Activated B cell treated with CpG ODN at 0.5 μM for 24 hours (primary cell): ENCODE measurements around the gene TBC1D16. TPM values are rescaled to one million over a fixed set of nuclear protein-coding genes. Genes with fewer than 3 reads are reported as not detected.

Experiments used
- ATAC-seq: fragments of 200-7000 bp; cut with Tn5 transposase; one replicate; pipeline ENCODE4 v1.10.0; 2021; ENCODE audit warnings: low read depth, mild to moderate bottlenecking, moderate library complexity
- CTCF ChIA-PET: fragments of 350-600 bp; sonication (Branson Sonifier 250); formaldehyde crosslinking; loops from one replicate; lab custom pipeline; 2021; ENCODE audit warnings: antibody characterized with exemption; lab: Charles Lee
- POLR2A ChIA-PET: fragments of 350-600 bp; sonication (Branson Sonifier 250); formaldehyde crosslinking; loops from one replicate; lab custom pipeline; 2021; ENCODE audit warnings: antibody characterized with exemption; lab: Charles Lee
- DNase-seq: peaks from one replicate; pipeline ENCODE4 v3.0.0; 2022
- H3K27ac Mint-ChIP-seq: one replicate; pipeline ENCODE4 v1.8.0; 2020; ENCODE audit warnings: mixed read lengths
- H3K27me3 Mint-ChIP-seq: one replicate; pipeline ENCODE4 v1.8.0; 2021; ENCODE audit warnings: mixed read lengths
- H3K36me3 Mint-ChIP-seq: one replicate; pipeline ENCODE4 v1.8.0; 2021; ENCODE audit warnings: low read depth, mixed read lengths
- H3K4me1 Mint-ChIP-seq: one replicate; pipeline ENCODE4 v1.8.0; 2021; ENCODE audit warnings: mixed read lengths
- H3K4me3 Mint-ChIP-seq: one replicate; pipeline ENCODE4 v1.8.0; 2020; ENCODE audit warnings: mild to moderate bottlenecking, mixed read lengths
- H3K9me3 Mint-ChIP-seq: one replicate; pipeline ENCODE4 v1.8.0; 2020; ENCODE audit warnings: mixed read lengths
- intact Hi-C: fragments of 100-400 bp; cut with micrococcal nuclease; formaldehyde crosslinking; loops from one replicate; pipeline ENCODE4 v1.15.1; 2024
- total RNA-seq: library from RNA; stranded (reverse); gene quantifications from 2 replicates; pipeline ENCODE4 v1.2.3, GENCODE V29; 2022
- TF ChIP-seq, protein P1 (sequence below): fragments of 200-600 bp; IDR thresholded peaks from one replicate; pipeline ENCODE4 v1.8.0; 2022; ENCODE audit warnings: antibody characterized with exemption, mild to moderate bottlenecking

TBC1D16 gene
- total RNA-seq, 1 donor from 2014 or later = 2.6 TPM

DNA sequence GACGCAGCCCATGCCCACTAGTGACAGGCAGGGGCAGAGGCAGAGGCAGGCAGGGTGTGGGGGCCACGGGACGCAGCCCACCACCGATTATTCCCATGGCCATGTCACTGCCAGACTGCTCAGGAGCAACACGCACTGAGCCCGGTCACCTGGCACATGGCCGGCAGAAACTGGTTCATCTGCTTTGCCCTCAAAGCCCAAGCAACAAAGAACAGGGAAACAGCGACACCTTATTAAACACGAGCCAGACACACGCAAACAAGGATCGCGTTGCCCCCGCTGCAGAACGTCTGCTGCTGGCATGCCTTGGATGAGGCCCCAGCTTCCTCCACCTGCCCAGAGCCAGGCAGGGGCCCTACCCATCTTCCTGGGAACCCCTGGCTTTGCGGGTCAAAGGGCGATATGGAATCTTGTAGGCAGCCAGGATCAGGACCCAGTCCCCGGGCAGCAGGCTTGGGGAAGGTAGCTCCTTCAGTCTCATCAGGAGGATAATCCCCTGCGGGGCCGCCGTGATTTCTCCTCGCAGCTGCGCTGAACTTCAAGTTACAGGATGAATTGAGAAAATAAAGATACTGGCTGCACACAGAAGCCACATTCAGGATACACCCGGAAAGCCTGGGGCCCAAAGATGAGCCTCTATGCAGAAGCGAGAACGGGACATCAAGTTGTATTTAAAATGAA lies 4.8 kb downstream of the TBC1D16 start:
- DNase-seq (no peak), ATAC-seq (no peak)
- no peaks in the 10 kb centered on the region for H3K27me3 Mint-ChIP-seq
- peaks cover 3% of the 10 kb centered on the region for H3K36me3 Mint-ChIP-seq
- H3K27ac Mint-ChIP-seq = no peak overlapping the region
- peaks cover 8% of the 10 kb centered on the region for H3K4me1 Mint-ChIP-seq
- TF ChIP-seq, protein P1, sequence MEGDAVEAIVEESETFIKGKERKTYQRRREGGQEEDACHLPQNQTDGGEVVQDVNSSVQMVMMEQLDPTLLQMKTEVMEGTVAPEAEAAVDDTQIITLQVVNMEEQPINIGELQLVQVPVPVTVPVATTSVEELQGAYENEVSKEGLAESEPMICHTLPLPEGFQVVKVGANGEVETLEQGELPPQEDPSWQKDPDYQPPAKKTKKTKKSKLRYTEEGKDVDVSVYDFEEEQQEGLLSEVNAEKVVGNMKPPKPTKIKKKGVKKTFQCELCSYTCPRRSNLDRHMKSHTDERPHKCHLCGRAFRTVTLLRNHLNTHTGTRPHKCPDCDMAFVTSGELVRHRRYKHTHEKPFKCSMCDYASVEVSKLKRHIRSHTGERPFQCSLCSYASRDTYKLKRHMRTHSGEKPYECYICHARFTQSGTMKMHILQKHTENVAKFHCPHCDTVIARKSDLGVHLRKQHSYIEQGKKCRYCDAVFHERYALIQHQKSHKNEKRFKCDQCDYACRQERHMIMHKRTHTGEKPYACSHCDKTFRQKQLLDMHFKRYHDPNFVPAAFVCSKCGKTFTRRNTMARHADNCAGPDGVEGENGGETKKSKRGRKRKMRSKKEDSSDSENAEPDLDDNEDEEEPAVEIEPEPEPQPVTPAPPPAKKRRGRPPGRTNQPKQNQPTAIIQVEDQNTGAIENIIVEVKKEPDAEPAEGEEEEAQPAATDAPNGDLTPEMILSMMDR = no peak
- no peaks in the 10 kb centered on the region for H3K9me3 Mint-ChIP-seq
- ChIA-PET CTCF (no interaction called here), POLR2A (no interaction called here)
- H3K4me3 Mint-ChIP-seq = no peak overlapping the region
- intact Hi-C loops = no loop called here

DNA sequence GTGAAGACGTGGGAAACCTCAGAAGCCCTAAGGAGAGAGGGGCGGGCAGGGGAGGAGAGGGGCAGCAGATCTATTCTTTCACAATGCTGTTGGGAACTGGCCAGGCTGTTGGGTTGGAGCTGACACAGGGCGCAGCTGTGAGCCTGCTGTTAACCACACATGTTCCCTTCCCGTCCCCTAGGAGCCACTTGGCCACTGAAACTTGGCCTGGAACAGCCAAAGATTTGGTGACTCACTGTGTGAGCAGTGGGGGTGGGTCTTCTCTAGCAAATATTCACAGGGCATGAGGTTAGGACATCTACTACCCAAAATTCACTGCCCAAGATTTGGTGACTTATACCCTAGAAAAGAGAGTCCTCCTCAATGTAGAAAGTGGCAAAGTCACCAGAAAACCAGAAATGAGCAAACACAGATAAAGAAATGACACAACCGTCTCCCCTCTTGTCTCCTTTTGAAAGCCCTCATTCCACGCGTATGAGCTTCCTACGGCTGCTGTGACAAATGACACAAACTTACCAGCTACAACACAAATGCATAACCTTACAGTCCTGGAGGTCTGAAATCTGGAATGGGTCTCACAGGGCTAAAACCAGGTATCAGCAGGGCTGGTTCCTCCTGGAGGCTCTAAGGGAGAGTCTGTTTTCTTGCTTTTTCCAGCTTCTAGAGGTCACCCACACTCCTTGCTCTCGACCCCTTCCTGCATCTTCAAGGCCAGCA lies 6.3 kb downstream of the TBC1D16 start:
- ChIA-PET POLR2A (no interaction called here), CTCF (no interaction called here)
- Mint-ChIP-seq H3K27ac (no peak overlapping the region), H3K4me3 (no peak overlapping the region), H3K36me3 (no peaks in the 10 kb centered on the region), H3K27me3 (no peaks in the 10 kb centered on the region), H3K4me1 (no peaks in the 10 kb centered on the region), H3K9me3 (no peaks in the 10 kb centered on the region)
- ATAC-seq (no peak), DNase-seq (no peak)
- TF ChIP-seq, protein P1 = no peak
- intact Hi-C loops = no loop called here

- no peaks in the 10 kb centered on the region for H3K4me1 Mint-ChIP-seq
- POLR2A ChIA-PET = interaction anchor here (0.6 kb wide), 2 partner anchors 29 to 52 kb away, joined by 3 read pairs; no protein-coding TSS in a partner anchor
- ATAC-seq (no peak), DNase-seq (no peak)
- no peaks in the 10 kb centered on the region for H3K27me3 Mint-ChIP-seq
- H3K36me3 Mint-ChIP-seq = no peaks in the 10 kb centered on the region
- H3K4me3 Mint-ChIP-seq = no peak overlapping the region
- CTCF ChIA-PET = no interaction called here
- H3K9me3 Mint-ChIP-seq = no peaks in the 10 kb centered on the region
- H3K27ac Mint-ChIP-seq = no peak overlapping the region
- TF ChIP-seq, protein P1 = no peak
- intact Hi-C loops = no loop called here
These were observed 7.6 kb downstream of the TBC1D16 start for GRCh38 chr17:80028030-80028429.

DNA sequence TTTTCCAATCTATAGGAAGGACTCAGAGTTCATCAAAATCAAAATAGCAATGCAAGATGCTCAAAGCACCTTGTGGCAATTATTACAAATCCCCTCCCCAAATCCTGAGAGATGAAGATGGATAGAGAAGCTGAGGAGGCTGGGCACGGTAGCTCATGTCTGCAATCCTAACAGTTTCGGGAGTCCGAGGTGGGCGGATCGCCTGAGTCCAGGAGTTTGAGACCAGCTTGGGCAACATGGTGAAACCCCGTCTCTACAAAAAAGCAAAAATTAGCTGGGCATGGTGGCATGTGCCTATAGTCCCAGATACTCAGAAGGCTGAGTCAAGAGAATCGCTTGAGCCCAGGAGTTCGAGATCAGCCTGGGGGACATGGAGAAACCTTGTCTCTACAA lies 8.6 kb downstream of the TBC1D16 start:
- intact Hi-C loops = no loop called here
- no peak for DNase-seq
- TF ChIP-seq, protein P1 = no peak
- Mint-ChIP-seq H3K36me3 (no peaks in the 10 kb centered on the region), H3K4me1 (no peaks in the 10 kb centered on the region), H3K27me3 (no peaks in the 10 kb centered on the region), H3K27ac (no peak overlapping the region), H3K9me3 (no peaks in the 10 kb centered on the region), H3K4me3 (no peak overlapping the region)
- ChIA-PET CTCF (no interaction called here), POLR2A (no interaction called here)
- no peak for ATAC-seq

- DNase-seq (no peak), ATAC-seq (no peak)
- CTCF ChIA-PET = no interaction called here
- H3K27me3 Mint-ChIP-seq = no peaks in the 10 kb centered on the region
- H3K4me1 Mint-ChIP-seq = no peaks in the 10 kb centered on the region
- H3K27ac Mint-ChIP-seq = no peak overlapping the region
- POLR2A ChIA-PET = no interaction called here
- H3K9me3 Mint-ChIP-seq = no peaks in the 10 kb centered on the region
- H3K36me3 Mint-ChIP-seq = no peaks in the 10 kb centered on the region
- no peak overlapping the region for H3K4me3 Mint-ChIP-seq
- TF ChIP-seq, protein P1 = no peak
- intact Hi-C loops = no loop called here
These were observed 9.2 kb downstream of the TBC1D16 start for GRCh38 chr17:80026359-80027042.
